Uterus (tissue), 4 donors: ENCODE data around the gene SOWAHA. TPM values are rescaled to one million over a fixed set of nuclear protein-coding genes. Genes with fewer than 3 reads are reported as not detected.

Source experiments
- DNase-seq, 2 donors: peaks; one replicate each; pipeline ENCODE4 v3.0.0-alpha.2; 2019 to 2020
- H3K27ac ChIP-seq, 2 donors: fragments of 200-600 bp; sonication (generic); 1 replicate in 1 of 2; 2 replicates in 1 of 2; pipeline ENCODE4 v1.5.1; 2016 to 2018
- H3K27me3 ChIP-seq, 2 donors: fragments of 200-600 bp; sonication (generic); one replicate each; pipeline ENCODE4 v1.5.1; 2018 to 2019; ENCODE audit warnings: control low read depth in 1 of 2
- H3K36me3 ChIP-seq, 2 donors: fragments of 200-600 bp; sonication (generic); one replicate each; pipeline ENCODE4 v1.5.1; 2019; ENCODE audit warnings: control low read depth in 1 of 2
- H3K4me1 ChIP-seq, 2 donors: fragments of 200-600 bp; sonication (generic); one replicate each; pipeline ENCODE4 v1.5.1; 2018 to 2019; ENCODE audit warnings: control low read depth in 1 of 2
- H3K4me3 ChIP-seq, 2 donors: fragments of 200-600 bp; sonication (generic); 1 replicate in 1 of 2; 2 replicates in 1 of 2; pipeline ENCODE4 v1.5.1; 2018 to 2019; ENCODE audit warnings: mild to moderate bottlenecking in 1 of 2
- H3K9me3 ChIP-seq, 2 donors: fragments of 200-600 bp; sonication (generic); one replicate each; pipeline ENCODE4 v1.5.1; 2019; ENCODE audit warnings: control low read depth in 1 of 2
- CTCF ChIP-seq, 4 experiments: fragments of 200-600 bp in 2 of 4; fragments of 450-650 bp in 2 of 4; sonication (generic) in 2 of 4; IDR thresholded peaks; one replicate each; pipeline ENCODE4 v1.5.1; 2016 to 2019; ENCODE audit warnings: antibody characterized with exemption in 4 of 4, mild to moderate bottlenecking in 2 of 4, moderate library complexity in 1 of 4
- POLR2A ChIP-seq, 2 donors: fragments of 450-650 bp; IDR thresholded peaks; one replicate each; pipeline ENCODE4 v1.6.1; 2016; ENCODE audit warnings: antibody characterized with exemption in 2 of 2, mild to moderate bottlenecking in 1 of 2, moderate library complexity in 1 of 2
- intact Hi-C: fragments of 100-400 bp; cut with DNase I; formaldehyde crosslinking; loops from one replicate; pipeline ENCODE4 v1.15.1; 2023; ENCODE audit warnings: low total_unique reads
- total RNA-seq, 4 donors: library from RNA; depleted of rRNA in 3 of 4; stranded (reverse); fragments of >200 nt in 3 of 4; gene quantifications; one replicate each; pipeline versions ENCODE4 v1.1.0 to v1.2.4, GENCODE V29; 2014 to 2023
- donor health status: DM: yes; HTN: yes; CAD: no.

The SOWAHA gene
- total RNA-seq, 4 donors from 2014 or later: under 0.01 to 0.14 (median 0.12) TPM; not detected in 1

GRCh38 chr5:132774406-132774805 is 38.7 kb upstream of the SOWAHA start:
- H3K4me1 ChIP-seq: peaks cover 0 to 11% of the 10 kb centered on the region in 2 donors
- intact Hi-C loops: no loop called here
- no peak overlapping the region for H3K27ac ChIP-seq
- H3K4me3 ChIP-seq: no peak overlapping the region
- TF ChIP-seq POLR2A (IDR thresholded peaks at IDR 0.05) (no peak), CTCF (IDR thresholded peaks at IDR 0.05) (no peak)
- DNase-seq: no peak
- H3K9me3 ChIP-seq: no peaks in the 10 kb centered on the region
- H3K27me3 ChIP-seq: no peaks in the 10 kb centered on the region
- no peaks in the 10 kb centered on the region for H3K36me3 ChIP-seq

- H3K9me3 ChIP-seq: no peaks in the 10 kb centered on the region
- no peak overlapping the region for H3K27ac ChIP-seq
- H3K27me3 ChIP-seq: no peaks in the 10 kb centered on the region
- H3K4me3 ChIP-seq: no peak overlapping the region
- no peak for DNase-seq
- peaks cover 0 to 11% of the 10 kb centered on the region in 2 donors for H3K4me1 ChIP-seq
- TF ChIP-seq POLR2A (IDR thresholded peaks at IDR 0.05) (no peak), CTCF (IDR thresholded peaks at IDR 0.05) (no peak)
- intact Hi-C loops: no loop called here
- no peaks in the 10 kb centered on the region for H3K36me3 ChIP-seq
Observed at GRCh38 chr5:132774896-132775295, 38.2 kb upstream of the SOWAHA start.

- Histone ChIP-seq H3K27ac (peak overlapping the region; percentile 81 to 84), H3K27me3 (no peaks in the 10 kb centered on the region), H3K36me3 (no peaks in the 10 kb centered on the region), H3K4me1 (peaks cover 0 to 11% of the 10 kb centered on the region in 2 donors), H3K4me3 (no peak overlapping the region), H3K9me3 (no peaks in the 10 kb centered on the region)
- no peak for DNase-seq
- TF ChIP-seq POLR2A (IDR thresholded peaks at IDR 0.05) (no peak), CTCF (IDR thresholded peaks at IDR 0.05) (no peak)
- intact Hi-C loops: no loop called here
Observed at GRCh38 chr5:132775476-132775961, 37.6 kb upstream of the SOWAHA start.

- Histone ChIP-seq H3K4me1 (peaks cover 0 to 11% of the 10 kb centered on the region in 2 donors), H3K4me3 (peak overlapping the region; percentile 57 to 72), H3K27me3 (no peaks in the 10 kb centered on the region), H3K27ac (peak overlapping the region; percentile 81 to 84), H3K36me3 (no peaks in the 10 kb centered on the region), H3K9me3 (no peaks in the 10 kb centered on the region)
- peak in 1 of 2 donors; percentile 41 for DNase-seq
- TF ChIP-seq POLR2A (IDR thresholded peaks at IDR 0.05) (no peak), CTCF (IDR thresholded peaks at IDR 0.05) (no peak)
- intact Hi-C loops: no loop called here
Observed at GRCh38 chr5:132776131-132776937, 36.8 kb upstream of the SOWAHA start.

- Histone ChIP-seq H3K36me3 (no peaks in the 10 kb centered on the region), H3K4me1 (peaks cover 0 to 11% of the 10 kb centered on the region in 2 donors), H3K27me3 (no peaks in the 10 kb centered on the region), H3K27ac (peak overlapping the region; percentile 81 to 84), H3K9me3 (no peaks in the 10 kb centered on the region), H3K4me3 (peak overlapping the region; percentile 57 to 72)
- DNase-seq: no peak
- TF ChIP-seq CTCF (IDR thresholded peaks at IDR 0.05): no peak
- no peak for TF ChIP-seq POLR2A (IDR thresholded peaks at IDR 0.05)
- intact Hi-C loops: no loop called here
Observed at GRCh38 chr5:132776938-132777208, 36.2 kb upstream of the SOWAHA start.
